Ovary (tissue), 9 donors: ENCODE data around the gene AKAP12. TPM values are rescaled to one million over a fixed set of nuclear protein-coding genes. Genes with fewer than 3 reads are reported as not detected.

Experiments used
- DNase-seq, 5 donors: peaks; one replicate each; pipeline ENCODE4 v3.0.0-alpha.2; 2019 to 2020
- H3K27ac ChIP-seq, 2 donors: fragments of 200-600 bp; one replicate each; pipeline versions ENCODE4 v1.5.1 to v1.8.0; 2019 to 2022
- H3K27me3 ChIP-seq: fragments of 200-600 bp; one replicate; pipeline ENCODE4 v1.8.0; 2022
- H3K36me3 ChIP-seq: fragments of 200-600 bp; sonication (generic); one replicate; pipeline ENCODE4 v1.5.1; 2019
- H3K4me1 ChIP-seq: one replicate; pipeline ENCODE4 v1.8.1; 2013; ENCODE audit warnings: mild to moderate bottlenecking, moderate library complexity; ENCODE audit not compliant: insufficient read depth
- H3K4me3 ChIP-seq: fragments of 200-600 bp; sonication (generic); one replicate; pipeline ENCODE4 v1.5.1; 2017
- H3K9me3 ChIP-seq, 2 donors: fragments of 200-600 bp in 1 of 2; sonication (generic) in 1 of 2; one replicate each; pipeline versions ENCODE4 v1.5.1 to v1.8.1; 2013 to 2019; ENCODE audit warnings: mild to moderate bottlenecking in 1 of 2, moderate library complexity in 1 of 2
- EP300 ChIP-seq: sonication (generic); formaldehyde crosslinking; IDR thresholded peaks from one replicate; pipeline ENCODE4 v1.6.1; 2017; ENCODE audit warnings: antibody characterized with exemption
- POLR2A ChIP-seq: fragments of 450-650 bp; IDR thresholded peaks from one replicate; pipeline ENCODE4 v1.6.1; 2017; ENCODE audit warnings: antibody characterized with exemption, mild to moderate bottlenecking, moderate library complexity
- WGBS, 3 donors: extraction: QIAGEN DNeasy Blood & Tissue Kit in 1 of 3; methylation state at CpG; one replicate each; pipeline versions ENCODE4 v1.1.5 to v1.1.7; 2013 to 2017; 5-methylcytosine and 5-hydroxymethylcytosine counted together
- intact Hi-C, 4 donors: fragments of 100-400 bp; cut with DNase I; formaldehyde crosslinking; loops; one replicate each; pipeline versions ENCODE4 v1.11.0 to v1.15.1; 2022 to 2023
- polyA plus RNA-seq, 2 donors: library from polyadenylated mRNA; stranded (reverse); fragments of 200-250 nt in 1 of 2; fragments of 350-450 nt in 1 of 2; fragmentation: Illumina TruSeq in 1 of 2; extraction: RNeasy Lipid Tissue Mini Kit (QIAGEN cat#74804) in 1 of 2; gene quantifications; one replicate each; pipeline ENCODE4 v1.2.3, GENCODE V29; 2013 to 2014
- total RNA-seq, 7 donors: library from RNA; depleted of rRNA in 2 of 7; stranded (reverse); fragments of >200 nt in 2 of 7; fragmentation: NEBNext Ultra II Directional in 3 of 7; extraction: Animal tissue kit (Norgen Biotek cat#: 25700) in 3 of 7; gene quantifications; one replicate each; pipeline versions ENCODE4 v1.1.0 to v1.2.4, GENCODE V29; 2016 to 2023
- TF ChIP-seq, protein P1 (sequence below), 3 donors: fragments of 450-650 bp in 2 of 3; fragments of 200-600 bp in 1 of 3; IDR thresholded peaks; one replicate each; pipeline versions ENCODE4 v1.5.1 to v1.8.0; 2016 to 2022; ENCODE audit warnings: antibody characterized with exemption in 3 of 3, mild to moderate bottlenecking in 1 of 3
- donor health status: DM: no; HTN: no; CAD: no; lungs with moderate emphysema.
- donor health status: DM: no; HTN: no; CAD: no.
- donor health status: Bipolar disorder and iron deficiency.
- donor health status: DM: yes; HTN: yes; CAD: no.
- donor health status: DM: no; HTN: no; CAD: no.
- donor health status: DM: yes; HTN: yes; CAD: no.

Gene AKAP12
- total and polyA plus RNA-seq, 9 donors = 67.2 to 246 (median 125) TPM

DNA sequence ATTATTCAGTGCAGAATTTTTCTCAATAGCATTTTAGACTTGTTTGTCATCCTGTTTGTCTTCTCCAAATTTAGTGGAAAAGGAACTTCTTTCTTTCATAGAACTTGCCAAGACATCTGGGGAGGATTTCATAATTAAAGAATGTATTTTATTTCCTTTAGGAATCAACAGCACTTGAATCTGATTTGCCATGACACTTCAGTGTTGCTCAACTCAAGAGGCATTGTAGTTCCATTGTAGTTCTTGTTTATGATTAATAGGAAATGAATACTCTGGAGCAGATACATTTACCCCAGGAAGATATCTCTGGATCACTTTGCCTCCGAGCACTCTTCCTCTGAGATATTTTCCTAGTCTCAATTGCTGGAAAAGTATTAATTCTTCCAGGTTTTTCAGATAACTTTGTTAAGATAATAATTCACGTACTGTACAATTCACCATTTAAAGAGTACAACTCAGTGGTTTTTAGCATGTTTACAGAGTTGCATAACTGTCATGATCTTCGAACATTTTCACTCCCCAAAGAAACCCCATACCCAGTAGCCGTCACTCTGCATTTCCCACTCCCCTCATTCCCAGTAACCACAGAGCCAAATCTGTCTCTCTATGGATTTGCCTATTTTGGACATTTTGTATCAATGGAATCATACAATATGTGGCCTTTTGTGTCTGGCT lies 29.7 kb downstream of the AKAP12 start:
- H3K27ac ChIP-seq = no peak overlapping the region
- DNase-seq = no peak
- H3K4me3 ChIP-seq = no peak overlapping the region
- no peaks in the 10 kb centered on the region for H3K9me3 ChIP-seq
- 48 to 63% (median 53%) methylated on average over 4 of the region's 4 CpGs for WGBS, 3 donors
- H3K4me1 ChIP-seq = peaks cover 5% of the 10 kb centered on the region
- H3K36me3 ChIP-seq = no peaks in the 10 kb centered on the region
- H3K27me3 ChIP-seq = no peaks in the 10 kb centered on the region
- TF ChIP-seq EP300 = no peak
- intact Hi-C loops = no loop called here

DNA sequence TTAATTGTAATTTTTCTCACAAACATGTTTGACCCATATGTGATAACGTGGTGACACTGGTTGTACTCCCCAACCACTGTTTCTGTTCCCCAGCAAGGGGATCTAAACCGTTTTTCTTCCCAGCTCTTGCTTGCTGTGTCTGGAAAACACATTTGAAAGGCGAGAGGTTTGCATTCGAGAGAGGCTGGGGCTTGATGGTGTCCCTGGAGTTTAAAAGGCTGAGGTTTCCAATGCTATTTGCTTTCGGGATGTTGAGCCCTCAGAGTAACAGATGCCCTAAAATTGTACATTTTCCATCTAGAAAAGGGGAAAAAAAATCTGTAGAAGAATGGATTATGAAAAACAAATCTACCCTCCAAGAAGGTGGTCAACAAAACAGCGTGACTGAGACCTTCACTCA lies 35.4 kb downstream of the AKAP12 start:
- no peaks in the 10 kb centered on the region for H3K36me3 ChIP-seq
- intact Hi-C loops = no loop called here
- no peak overlapping the region for H3K27ac ChIP-seq
- no peak overlapping the region for H3K4me3 ChIP-seq
- 92 to 95% (median 94%) methylated on average over 6 of the region's 6 CpGs for WGBS, 3 donors
- peaks cover 3% of the 10 kb centered on the region for H3K4me1 ChIP-seq
- TF ChIP-seq EP300 (no peak), POLR2A (no peak)
- TF ChIP-seq, protein P1, sequence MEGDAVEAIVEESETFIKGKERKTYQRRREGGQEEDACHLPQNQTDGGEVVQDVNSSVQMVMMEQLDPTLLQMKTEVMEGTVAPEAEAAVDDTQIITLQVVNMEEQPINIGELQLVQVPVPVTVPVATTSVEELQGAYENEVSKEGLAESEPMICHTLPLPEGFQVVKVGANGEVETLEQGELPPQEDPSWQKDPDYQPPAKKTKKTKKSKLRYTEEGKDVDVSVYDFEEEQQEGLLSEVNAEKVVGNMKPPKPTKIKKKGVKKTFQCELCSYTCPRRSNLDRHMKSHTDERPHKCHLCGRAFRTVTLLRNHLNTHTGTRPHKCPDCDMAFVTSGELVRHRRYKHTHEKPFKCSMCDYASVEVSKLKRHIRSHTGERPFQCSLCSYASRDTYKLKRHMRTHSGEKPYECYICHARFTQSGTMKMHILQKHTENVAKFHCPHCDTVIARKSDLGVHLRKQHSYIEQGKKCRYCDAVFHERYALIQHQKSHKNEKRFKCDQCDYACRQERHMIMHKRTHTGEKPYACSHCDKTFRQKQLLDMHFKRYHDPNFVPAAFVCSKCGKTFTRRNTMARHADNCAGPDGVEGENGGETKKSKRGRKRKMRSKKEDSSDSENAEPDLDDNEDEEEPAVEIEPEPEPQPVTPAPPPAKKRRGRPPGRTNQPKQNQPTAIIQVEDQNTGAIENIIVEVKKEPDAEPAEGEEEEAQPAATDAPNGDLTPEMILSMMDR (IDR thresholded peaks at IDR 0.05) = no peak
- no peaks in the 10 kb centered on the region for H3K27me3 ChIP-seq
- no peaks in the 10 kb centered on the region for H3K9me3 ChIP-seq
- DNase-seq = no peak

DNA sequence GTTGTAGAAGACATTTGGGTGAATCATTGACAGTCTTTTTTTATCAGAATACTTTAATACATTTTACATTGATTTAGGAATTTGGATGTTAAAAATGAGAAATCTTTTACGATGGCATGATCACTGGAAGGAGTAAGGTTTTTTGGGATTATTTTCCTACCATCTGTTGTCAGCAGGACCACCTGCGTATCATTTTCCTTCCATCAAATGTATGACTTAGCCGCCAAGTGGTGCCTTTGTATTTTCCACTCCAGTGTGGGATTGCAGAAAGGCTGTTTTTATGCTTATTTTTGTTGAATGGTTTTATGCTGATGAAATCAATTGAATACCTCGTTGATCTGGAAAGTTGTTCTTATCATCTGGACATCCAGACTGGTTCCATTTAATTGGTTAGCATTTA lies 35.8 kb downstream of the AKAP12 start:
- Histone ChIP-seq H3K27me3 (no peaks in the 10 kb centered on the region), H3K9me3 (no peaks in the 10 kb centered on the region), H3K36me3 (no peaks in the 10 kb centered on the region), H3K4me3 (no peak overlapping the region), H3K27ac (no peak overlapping the region), H3K4me1 (peaks cover 3% of the 10 kb centered on the region)
- DNase-seq = no peak
- no peak for TF ChIP-seq EP300
- no peak for TF ChIP-seq POLR2A
- TF ChIP-seq, protein P1 (IDR thresholded peaks at IDR 0.05) = no peak
- 75 to 88% (median 82%) methylated on average over 4 of the region's 4 CpGs for WGBS, 3 donors
- intact Hi-C loops = no loop called here

DNA sequence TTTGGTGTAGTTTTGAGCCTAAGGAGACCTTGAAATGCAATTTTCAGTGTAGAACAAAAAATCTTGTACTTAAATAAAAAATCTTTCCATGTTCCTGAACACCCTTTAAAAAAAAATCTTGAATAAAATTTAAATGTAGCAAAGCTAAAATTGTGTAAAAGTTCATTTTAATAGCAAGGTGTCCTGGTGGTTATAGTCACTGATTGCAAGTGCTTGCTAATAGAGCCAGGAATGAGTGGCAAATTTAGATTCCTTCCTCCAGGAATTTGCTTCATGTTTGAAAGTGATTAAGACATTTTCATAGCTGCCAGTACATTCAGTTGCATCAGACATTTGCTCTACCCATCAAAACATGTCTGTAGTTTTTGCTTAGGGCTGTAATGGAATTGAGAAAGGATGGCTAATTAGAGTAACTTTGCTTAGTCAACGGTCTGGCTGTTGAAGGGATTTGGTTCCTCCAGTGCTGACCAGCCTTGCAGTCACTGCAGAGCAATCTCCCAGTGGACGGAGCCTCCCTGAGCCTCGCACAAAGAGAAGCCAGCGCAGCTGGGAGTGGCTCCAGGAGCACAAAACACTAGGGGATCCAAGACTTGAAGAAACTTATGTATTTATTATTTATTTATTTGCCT lies 36.5 kb downstream of the AKAP12 start:
- Histone ChIP-seq H3K4me1 (peaks cover 3% of the 10 kb centered on the region), H3K27ac (no peak overlapping the region), H3K9me3 (no peaks in the 10 kb centered on the region), H3K4me3 (no peak overlapping the region), H3K36me3 (no peaks in the 10 kb centered on the region), H3K27me3 (no peaks in the 10 kb centered on the region)
- DNase-seq = no peak
- 52 to 59% (median 57%) methylated on average over 4 of the region's 4 CpGs for WGBS, 3 donors
- TF ChIP-seq EP300 (no peak), POLR2A (no peak)
- TF ChIP-seq, protein P1 (IDR thresholded peaks at IDR 0.05) = no peak
- intact Hi-C loops = no loop called here

DNA sequence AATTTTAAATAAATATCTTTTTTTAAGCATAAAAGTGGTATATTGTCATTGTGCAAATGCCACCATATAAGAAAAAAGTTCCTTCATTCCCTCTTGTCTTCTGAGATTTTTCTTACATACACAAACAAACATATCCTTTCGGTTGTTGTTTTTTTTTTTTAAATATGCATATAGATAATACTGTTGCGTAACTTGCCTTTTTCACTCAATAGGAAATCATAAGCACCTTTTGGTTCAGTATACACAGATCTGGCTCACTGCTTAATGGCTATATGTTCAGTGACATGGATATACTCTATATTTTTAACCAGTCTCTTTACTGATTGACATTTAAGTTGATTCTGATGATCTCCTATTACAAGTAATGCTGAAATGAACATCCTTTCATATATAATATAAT lies 40.1 kb downstream of the AKAP12 start:
- Histone ChIP-seq H3K4me1 (peaks cover 11% of the 10 kb centered on the region), H3K27me3 (no peaks in the 10 kb centered on the region), H3K4me3 (no peak overlapping the region), H3K36me3 (no peaks in the 10 kb centered on the region), H3K9me3 (no peaks in the 10 kb centered on the region), H3K27ac (no peak overlapping the region)
- intact Hi-C loops = no loop called here
- 87 to 92% (median 91%) methylated on average over 2 of the region's 2 CpGs for WGBS, 3 donors
- TF ChIP-seq POLR2A = no peak
- TF ChIP-seq, protein P1 (IDR thresholded peaks at IDR 0.05) = no peak
- TF ChIP-seq EP300 = no peak
- DNase-seq = no peak
